HG03378 (cell line): ENCODE data around the gene EYA3.
"Not testable (repeated sequence)": the region's sequence is repeated elsewhere in the genome, so short reads cannot be mapped to it uniquely, and the experiment has no call there.

ENCODE experiments used
- ATAC-seq: cut with Tn5 transposase; IDR thresholded peaks from one replicate; pipeline ENCODE4 v1.9.1; 2021; ENCODE audit warnings: mild to moderate bottlenecking, moderate library complexity; ENCODE audit not compliant: unreplicated experiment

Gene EYA3

GRCh38 chr1:28035420-28035819, 53.0 kb downstream of the EYA3 start:
- no peak for ATAC-seq

GRCh38 chr1:28032281-28032680, 56.1 kb downstream of the EYA3 start:
- ATAC-seq, result no peak

GRCh38 chr1:28031173-28031572, 57.2 kb downstream of the EYA3 start:
- no peak for ATAC-seq

DNA sequence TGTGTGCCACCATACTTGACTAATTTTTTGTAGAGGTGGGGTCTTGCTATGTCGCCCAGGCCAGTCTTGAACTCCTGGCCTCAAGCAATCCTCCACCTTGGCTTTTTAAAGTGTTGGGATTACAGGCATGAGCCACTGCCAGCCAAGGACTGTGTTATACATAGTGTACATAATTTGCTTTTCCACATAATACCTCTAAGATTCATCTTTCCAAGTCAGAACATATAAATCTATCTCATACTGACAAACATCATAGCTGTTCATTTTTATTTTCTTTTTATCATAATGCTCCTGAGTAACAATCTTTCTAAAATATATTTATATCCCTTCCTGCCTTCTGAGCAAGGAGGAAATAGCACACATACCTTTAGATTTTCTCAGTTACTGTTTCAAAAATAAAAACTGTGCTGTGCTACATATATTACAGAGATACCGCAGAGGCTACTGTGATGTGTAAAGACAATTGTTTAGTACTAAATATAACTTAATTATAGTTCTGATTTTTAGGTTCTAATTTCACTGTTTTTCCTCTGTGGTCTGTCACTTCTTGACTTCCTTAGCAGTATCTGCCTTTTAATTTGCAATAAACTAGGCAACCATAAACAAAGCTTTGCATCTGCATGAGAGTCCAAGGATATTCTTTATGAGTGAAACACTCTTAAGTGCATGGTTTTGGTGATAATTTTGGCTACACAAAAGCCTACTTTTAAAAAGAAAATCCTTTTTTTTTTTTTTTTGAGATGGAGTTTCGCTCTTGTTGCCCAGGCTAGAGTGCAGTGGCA, 59.3 kb downstream of the EYA3 start:
- ATAC-seq, result no peak

DNA sequence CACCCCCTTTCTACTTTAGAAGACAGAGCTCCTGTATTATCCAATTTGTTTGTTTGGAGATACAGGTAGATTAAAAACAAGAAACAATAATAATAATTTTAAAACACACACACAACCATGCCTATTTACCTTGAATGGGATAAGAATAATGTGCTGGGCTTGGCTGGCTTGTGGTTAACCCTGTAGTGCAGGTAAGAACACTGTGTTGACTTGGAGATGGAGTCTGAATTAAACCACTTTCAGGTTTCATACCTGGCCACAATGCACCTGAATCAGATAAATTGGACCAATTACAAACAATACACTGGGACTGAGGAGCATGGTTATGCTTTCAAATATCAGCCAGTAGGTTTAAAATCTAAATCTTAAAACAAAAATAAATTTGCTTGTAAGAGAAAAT, 60.8 kb downstream of the EYA3 start:
- no peak for ATAC-seq

- ATAC-seq, result no peak
Observed at GRCh38 chr1:28027238-28027637, 61.2 kb downstream of the EYA3 start.

GRCh38 chr1:28026329-28026728, 62.1 kb downstream of the EYA3 start:
- ATAC-seq, result no peak

GRCh38 chr1:28021064-28021463, 67.3 kb downstream of the EYA3 start:
- ATAC-seq, result no peak

DNA sequence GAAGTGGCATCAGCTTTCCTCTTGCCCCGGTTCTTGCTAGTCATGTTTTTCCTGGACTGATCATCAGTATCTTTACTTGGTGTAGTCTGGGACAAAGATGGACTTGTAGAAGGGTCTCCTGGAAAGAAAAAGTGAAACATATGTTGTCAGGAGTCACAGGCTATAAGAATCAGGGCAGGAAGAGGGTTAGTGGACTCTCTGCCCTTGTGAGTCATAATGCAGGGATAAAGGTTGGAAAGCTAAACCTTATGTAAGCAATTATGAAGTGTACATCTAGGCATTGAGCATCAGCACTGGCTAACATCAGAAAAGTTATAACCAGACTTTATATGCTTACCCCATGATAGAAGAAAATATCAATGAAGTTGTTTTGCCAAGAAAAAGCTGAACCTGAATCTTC, 77.4 kb downstream of the EYA3 start:
- no peak for ATAC-seq

DNA sequence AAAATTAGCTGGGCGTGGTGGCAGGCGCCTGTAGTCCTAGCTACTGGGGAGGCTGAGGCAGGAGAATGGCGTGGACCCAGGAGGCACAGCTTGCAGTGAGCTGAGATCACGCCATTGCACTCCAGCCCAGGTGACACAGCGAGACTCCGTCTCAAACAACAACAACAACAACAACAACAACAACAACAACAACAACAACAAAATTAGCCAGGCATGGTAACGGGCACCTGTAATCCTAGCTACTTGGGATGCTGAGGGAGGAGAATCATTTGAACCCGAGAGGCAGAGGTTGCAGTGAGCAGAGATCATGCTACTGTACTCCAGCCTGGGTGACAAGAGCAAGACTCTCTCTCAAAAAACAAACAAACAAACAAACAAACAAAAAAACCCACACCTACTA, 85.3 kb downstream of the EYA3 start:
- ATAC-seq, result not testable (repeated sequence)

GRCh38 chr1:28002600-28002999, 85.8 kb downstream of the EYA3 start:
- no peak for ATAC-seq

DNA sequence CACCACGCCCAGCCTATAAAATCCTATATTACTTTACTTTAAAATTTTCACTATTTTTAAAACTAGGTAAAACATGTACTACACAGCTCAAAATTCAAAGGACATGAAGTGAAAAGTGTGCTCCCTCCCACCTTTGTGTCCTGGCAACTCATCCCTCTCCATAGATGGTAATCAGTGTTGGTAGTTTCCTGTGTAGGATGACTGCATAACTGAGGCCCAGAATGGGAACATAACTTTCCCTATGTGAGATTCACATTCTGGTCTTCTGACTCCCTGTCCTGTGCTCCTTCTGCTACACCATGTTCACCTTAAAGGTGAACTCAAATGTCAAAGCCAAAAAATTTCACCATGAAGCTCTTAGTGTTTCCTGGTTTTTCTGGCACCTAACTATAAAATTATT, 89.4 kb downstream of the EYA3 start:
- ATAC-seq, result no peak

GRCh38 chr1:27994526-27994925, 93.9 kb downstream of the EYA3 start:
- ATAC-seq, result not testable (repeated sequence)

DNA sequence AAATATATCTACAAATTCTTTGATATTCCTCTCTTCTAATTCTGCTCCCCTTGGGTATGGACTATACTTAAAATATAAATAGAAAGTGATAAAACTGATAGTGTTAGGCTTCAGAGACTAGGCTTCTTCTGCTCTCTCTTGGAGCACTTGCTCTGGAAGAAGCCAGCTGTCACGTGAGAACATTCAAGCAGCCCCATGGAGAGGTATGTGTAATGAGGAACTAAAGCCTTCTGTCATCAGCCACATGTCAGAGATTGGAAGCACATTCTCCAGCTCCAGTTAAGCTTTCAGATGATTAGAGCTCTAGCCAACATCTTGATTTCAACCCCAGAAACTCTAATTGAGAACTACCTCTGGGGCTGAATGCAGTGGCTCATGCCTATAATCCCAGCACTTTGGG, 94.3 kb downstream of the EYA3 start:
- ATAC-seq, result no peak

- no peak for ATAC-seq
Observed at GRCh38 chr1:27993241-27993640, 95.2 kb downstream of the EYA3 start.

DNA sequence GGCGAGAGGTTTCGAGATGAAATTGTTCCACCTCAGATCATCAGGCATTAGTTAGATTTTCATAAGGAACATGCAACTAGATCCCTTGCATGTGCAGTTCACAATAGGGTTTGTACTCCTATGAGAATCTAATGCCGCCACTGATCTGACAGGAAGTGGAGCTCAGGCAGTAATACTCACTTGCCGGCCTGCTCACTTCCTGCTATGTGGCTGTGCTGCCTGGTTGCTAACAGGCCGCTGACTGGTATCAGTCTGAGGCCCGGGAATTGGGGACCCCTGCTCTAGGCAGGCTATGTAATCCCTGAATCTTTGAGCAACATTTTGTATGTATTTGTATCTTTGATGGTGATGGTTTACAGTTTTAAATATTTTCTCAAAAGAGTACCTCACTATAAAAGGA, 96.1 kb downstream of the EYA3 start:
- ATAC-seq, result no peak

GRCh38 chr1:27990920-27991537, 97.4 kb downstream of the EYA3 start:
- ATAC-seq, result no peak

- no peak for ATAC-seq
Observed at GRCh38 chr1:27981145-27981544, 107.3 kb downstream of the EYA3 start.

GRCh38 chr1:27980216-27980845, 108.1 kb downstream of the EYA3 start:
- no peak for ATAC-seq

DNA sequence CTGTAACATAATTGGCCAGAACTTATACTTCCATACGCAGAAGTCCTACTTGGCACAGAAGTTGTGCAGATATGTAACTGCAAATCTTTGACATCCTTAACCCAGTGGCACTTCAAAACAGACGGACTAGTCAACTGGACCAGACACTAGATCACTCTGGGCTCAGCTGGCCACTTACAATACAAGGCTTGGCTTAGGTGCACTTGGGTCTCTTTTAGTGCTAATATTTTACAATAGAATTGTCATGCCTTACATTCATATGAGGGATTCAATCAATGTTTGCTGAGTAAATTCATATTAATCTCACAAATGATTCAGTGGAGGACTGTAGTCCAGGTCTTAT, 108.6 kb downstream of the EYA3 start:
- ATAC-seq, result no peak

- ATAC-seq, result no peak
Observed at GRCh38 chr1:27979151-27979858, 109.1 kb downstream of the EYA3 start.

GRCh38 chr1:27974417-27974781, 114.0 kb downstream of the EYA3 start:
- ATAC-seq, result no peak
